Ascending aorta (tissue), 2 donors: Measurements from ENCODE around the gene ABCG5. TPM values are rescaled to one million over a fixed set of nuclear protein-coding genes. Genes with fewer than 3 reads are reported as not detected.

Experiments used
- DNase-seq, 2 donors: peaks; one replicate each; pipeline ENCODE4 v3.0.0-alpha.2; 2019; ENCODE audit warnings: low spot score in 2 of 2
- H3K27ac ChIP-seq, 2 donors: fragments of 200-600 bp; sonication (generic); one replicate each; pipeline ENCODE4 v1.5.1; 2016 to 2017; ENCODE audit warnings: mild to moderate bottlenecking in 1 of 2
- H3K27me3 ChIP-seq: fragments of 200-600 bp; sonication (generic); one replicate; pipeline ENCODE4 v1.5.1; 2017
- H3K36me3 ChIP-seq, 2 donors: fragments of 200-600 bp; sonication (generic); one replicate each; pipeline ENCODE4 v1.5.1; 2016
- H3K4me1 ChIP-seq, 2 donors: fragments of 200-600 bp; sonication (generic); one replicate each; pipeline ENCODE4 v1.5.1; 2016 to 2017; ENCODE audit warnings: mild to moderate bottlenecking in 1 of 2
- H3K4me3 ChIP-seq, 2 donors: fragments of 200-600 bp; sonication (generic); one replicate each; pipeline ENCODE4 v1.5.1; 2016 to 2017; ENCODE audit warnings: mild to moderate bottlenecking in 1 of 2
- H3K9me3 ChIP-seq, 2 donors: fragments of 200-600 bp; sonication (generic); one replicate each; pipeline ENCODE4 v1.5.1; 2016
- CTCF ChIP-seq, 3 experiments: fragments of 200-600 bp in 2 of 3; fragments of 450-650 bp in 1 of 3; sonication (generic) in 2 of 3; IDR thresholded peaks; one replicate each; pipeline ENCODE4 v1.5.1; 2016 to 2019; ENCODE audit warnings: antibody characterized with exemption in 3 of 3, mild to moderate bottlenecking in 1 of 3, moderate library complexity in 1 of 3
- intact Hi-C: fragments of 100-400 bp; cut with DNase I; formaldehyde crosslinking; loops from one replicate; pipeline ENCODE4 v1.15.1; 2023
- total RNA-seq: library from RNA; depleted of rRNA; stranded (reverse); fragments of >200 nt; gene quantifications from one replicate; pipeline ENCODE4 v1.1.0, GENCODE V29; 2016

The ABCG5 gene
- total RNA-seq, 1 donor from 2014 or later: 4.0 TPM

- no peaks in the 10 kb centered on the region for H3K27me3 ChIP-seq
- no peak for DNase-seq
- peaks cover 0 to 3% of the 10 kb centered on the region in 2 donors for H3K4me1 ChIP-seq
- no peak overlapping the region for H3K27ac ChIP-seq
- H3K4me3 ChIP-seq: no peak overlapping the region
- no peaks in the 10 kb centered on the region for H3K9me3 ChIP-seq
- intact Hi-C loops: no loop called here
- H3K36me3 ChIP-seq: no peaks in the 10 kb centered on the region
- no peak for TF ChIP-seq CTCF (IDR thresholded peaks at IDR 0.05)
Observed at GRCh38 chr2:43851011-43851980, 12.7 kb upstream of the ABCG5 start.

GRCh38 chr2:43848214-43848613 lies 9.6 kb upstream of the ABCG5 start:
- H3K27ac ChIP-seq: no peak overlapping the region
- intact Hi-C loops: no loop called here
- TF ChIP-seq CTCF (IDR thresholded peaks at IDR 0.05): no peak
- H3K36me3 ChIP-seq: no peaks in the 10 kb centered on the region
- H3K4me3 ChIP-seq: no peak overlapping the region
- no peak for DNase-seq
- peaks cover 0 to 3% of the 10 kb centered on the region in 2 donors for H3K4me1 ChIP-seq
- H3K27me3 ChIP-seq: no peaks in the 10 kb centered on the region
- no peaks in the 10 kb centered on the region for H3K9me3 ChIP-seq

GRCh38 chr2:43846140-43846793 lies 7.6 kb upstream of the ABCG5 start:
- Histone ChIP-seq H3K27ac (no peak overlapping the region), H3K4me3 (no peak overlapping the region), H3K36me3 (no peaks in the 10 kb centered on the region), H3K27me3 (no peaks in the 10 kb centered on the region), H3K9me3 (no peaks in the 10 kb centered on the region), H3K4me1 (peaks cover 0 to 2% of the 10 kb centered on the region in 2 donors)
- TF ChIP-seq CTCF (IDR thresholded peaks at IDR 0.05): no peak
- intact Hi-C loops: no loop called here
- no peak for DNase-seq

GRCh38 chr2:43845181-43845580 lies 6.5 kb upstream of the ABCG5 start:
- Histone ChIP-seq H3K4me3 (no peak overlapping the region), H3K27me3 (no peaks in the 10 kb centered on the region), H3K4me1 (no peaks in the 10 kb centered on the region), H3K9me3 (no peaks in the 10 kb centered on the region), H3K27ac (no peak overlapping the region), H3K36me3 (no peaks in the 10 kb centered on the region)
- TF ChIP-seq CTCF (IDR thresholded peaks at IDR 0.05): no peak
- intact Hi-C loops: no loop called here
- DNase-seq: no peak

- Histone ChIP-seq H3K36me3 (no peaks in the 10 kb centered on the region), H3K9me3 (no peaks in the 10 kb centered on the region), H3K27ac (no peak overlapping the region), H3K4me3 (no peak overlapping the region), H3K4me1 (no peaks in the 10 kb centered on the region), H3K27me3 (no peaks in the 10 kb centered on the region)
- no peak for DNase-seq
- no peak for TF ChIP-seq CTCF (IDR thresholded peaks at IDR 0.05)
- intact Hi-C loops: no loop called here
Observed at GRCh38 chr2:43842866-43843226, 4.2 kb upstream of the ABCG5 start.
